HG03108 (cell line): ENCODE data around the gene TMPRSS9.
"Not testable (repeated sequence)": the region's sequence is repeated elsewhere in the genome, so short reads cannot be mapped to it uniquely, and the experiment has no call there.

ENCODE experiments used
- ATAC-seq: cut with Tn5 transposase; IDR thresholded peaks from one replicate; pipeline ENCODE4 v1.9.1; 2021; ENCODE audit warnings: moderate library complexity; ENCODE audit not compliant: unreplicated experiment

TMPRSS9 gene

GRCh38 chr19:2416321-2417097, 56.4 kb downstream of the TMPRSS9 start:
- no peak for ATAC-seq

DNA sequence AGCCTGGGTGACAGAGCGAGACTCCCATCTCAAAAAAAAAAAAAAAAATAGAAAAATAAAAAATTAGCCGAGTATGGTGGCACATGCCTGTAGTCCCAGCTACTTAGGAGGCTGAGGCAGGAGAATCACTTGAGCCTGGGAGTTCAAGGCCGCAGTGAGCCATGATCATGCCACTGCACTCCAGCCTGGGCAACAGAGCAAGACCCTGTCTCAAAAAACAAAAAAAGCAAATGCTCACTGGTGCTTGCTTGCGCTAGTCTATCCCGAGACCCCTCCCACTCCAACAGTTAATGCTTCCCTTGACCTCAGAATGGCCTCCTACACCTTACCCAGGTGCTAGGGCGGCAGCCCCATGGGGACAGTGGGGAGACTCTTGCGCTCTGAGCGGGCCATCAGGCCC, 57.4 kb downstream of the TMPRSS9 start:
- not testable (repeated sequence) for ATAC-seq

GRCh38 chr19:2417881-2418406, 57.9 kb downstream of the TMPRSS9 start:
- no peak for ATAC-seq

- ATAC-seq: no peak
Measured at GRCh38 chr19:2419754-2420153, 59.7 kb downstream of the TMPRSS9 start.

DNA sequence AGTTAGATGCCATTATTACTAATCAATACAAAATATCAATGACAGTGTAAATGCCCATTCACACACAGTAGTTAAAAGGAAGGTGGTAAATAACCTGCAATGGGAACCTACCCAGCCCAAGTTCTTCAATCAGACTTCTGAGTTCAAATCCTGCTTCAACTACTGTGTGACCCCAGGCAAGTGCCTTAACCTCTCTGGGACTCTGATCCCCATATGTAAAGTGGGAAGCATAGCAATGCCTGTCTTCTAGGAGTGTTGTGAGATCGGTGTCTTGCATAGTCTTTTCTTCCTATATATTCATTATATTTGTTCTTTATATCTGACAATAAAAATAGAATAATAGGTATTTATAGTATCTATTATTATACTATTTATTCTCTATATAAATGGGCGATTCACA, 60.4 kb downstream of the TMPRSS9 start:
- no peak for ATAC-seq

GRCh38 chr19:2421581-2422306, 61.7 kb downstream of the TMPRSS9 start:
- ATAC-seq: no peak

- no peak for ATAC-seq
Measured at GRCh38 chr19:2423071-2423914, 63.2 kb downstream of the TMPRSS9 start.

GRCh38 chr19:2423915-2424685, 64.0 kb downstream of the TMPRSS9 start:
- ATAC-seq: no peak

GRCh38 chr19:2424686-2425621, 64.9 kb downstream of the TMPRSS9 start:
- no peak for ATAC-seq

DNA sequence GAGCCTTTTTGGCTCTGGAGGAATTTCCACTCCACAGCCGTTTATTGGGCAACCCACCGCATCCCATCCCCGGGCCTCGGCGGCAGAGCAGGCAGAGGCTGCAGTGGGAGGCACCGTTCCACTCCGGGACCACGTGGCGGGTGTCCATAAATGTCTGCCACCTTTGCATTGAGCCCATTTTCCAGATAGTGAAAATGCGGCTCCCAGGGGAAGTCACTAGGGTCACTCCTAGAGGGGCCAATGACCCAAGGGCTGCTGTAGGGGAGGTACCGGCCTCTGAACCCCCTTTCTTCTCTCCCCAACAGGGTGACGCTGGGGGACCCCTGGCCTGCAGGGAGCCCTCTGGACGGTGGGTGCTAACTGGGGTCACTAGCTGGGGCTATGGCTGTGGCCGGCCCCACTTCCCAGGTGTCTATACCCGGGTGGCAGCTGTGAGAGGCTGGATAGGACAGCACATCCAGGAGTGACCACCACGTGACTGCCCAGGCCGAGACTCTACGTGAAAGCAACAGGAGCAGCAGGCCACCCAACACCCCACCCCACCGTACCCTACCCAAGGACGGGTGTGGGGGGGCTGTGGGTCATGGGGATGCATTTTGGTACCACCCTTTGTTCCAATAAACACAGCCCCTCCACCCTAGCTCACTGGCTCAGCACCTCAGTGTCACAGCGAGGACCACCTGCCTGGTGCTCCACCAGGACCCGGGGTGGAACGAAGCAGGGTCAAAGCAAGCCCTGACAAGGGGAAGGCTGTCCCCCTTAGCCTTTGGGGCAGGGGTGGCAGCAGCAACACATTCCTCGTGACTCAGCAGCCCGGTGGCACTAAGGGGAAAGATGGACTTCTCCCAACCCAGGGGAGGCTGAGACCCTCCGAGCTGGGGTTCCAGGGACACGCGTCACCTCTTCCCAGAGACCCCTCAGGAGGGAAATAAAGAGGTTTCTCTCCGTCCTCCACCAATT, 65.8 kb downstream of the TMPRSS9 start:
- ATAC-seq: no peak

- peak; percentile 5 for ATAC-seq
Measured at GRCh38 chr19:2426611-2427428, 66.8 kb downstream of the TMPRSS9 start.

DNA sequence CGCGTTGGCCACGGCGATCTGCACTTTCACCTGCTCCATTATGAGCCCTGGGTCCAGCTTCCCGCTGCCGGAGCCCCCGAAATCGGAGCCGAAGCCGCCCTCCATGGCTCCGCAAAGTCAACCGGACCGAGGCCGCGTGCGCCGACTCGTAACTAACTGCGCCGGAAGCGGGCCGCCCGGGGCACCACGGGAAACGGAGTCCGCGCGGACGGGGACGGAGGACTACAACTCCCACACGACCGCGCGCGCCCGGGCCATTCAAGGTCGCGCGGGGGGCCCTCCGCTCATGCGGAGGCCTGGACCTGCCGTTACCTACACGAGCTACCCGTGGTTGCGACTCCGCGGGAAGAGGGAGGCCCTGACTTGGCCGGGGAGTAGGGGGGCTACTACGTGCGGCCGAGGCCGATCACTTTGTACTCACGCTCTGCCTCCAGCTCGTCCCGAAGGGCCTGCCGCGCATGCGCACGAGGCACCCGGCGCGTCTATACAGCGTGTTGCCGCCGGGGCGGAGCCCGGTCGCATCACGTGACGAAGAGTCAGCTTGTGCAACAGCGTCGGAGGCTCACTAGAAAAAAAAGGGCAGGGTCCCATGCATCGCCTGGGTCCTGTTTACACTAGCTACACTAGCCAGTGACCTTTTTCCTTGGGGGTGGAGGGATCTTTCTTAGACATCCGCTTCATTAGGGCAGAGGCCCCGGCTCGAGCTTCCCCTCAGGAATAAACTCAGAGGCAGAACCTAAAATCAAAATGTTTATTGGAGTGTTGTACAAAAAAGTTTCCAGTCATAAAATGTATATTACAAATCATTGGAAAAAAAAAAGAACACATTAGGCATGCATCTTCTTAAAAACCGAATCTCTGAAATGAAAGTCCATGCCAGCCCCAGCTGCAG, 67.6 kb downstream of the TMPRSS9 start, which contains the start of gene TIMM13:
Gene TIMM13 (minus strand): TSS at position 158 of the 892 bp plus-strand sequence. CDS start 53 bp downstream, at position 105.
- peak; percentile 79 for ATAC-seq

DNA sequence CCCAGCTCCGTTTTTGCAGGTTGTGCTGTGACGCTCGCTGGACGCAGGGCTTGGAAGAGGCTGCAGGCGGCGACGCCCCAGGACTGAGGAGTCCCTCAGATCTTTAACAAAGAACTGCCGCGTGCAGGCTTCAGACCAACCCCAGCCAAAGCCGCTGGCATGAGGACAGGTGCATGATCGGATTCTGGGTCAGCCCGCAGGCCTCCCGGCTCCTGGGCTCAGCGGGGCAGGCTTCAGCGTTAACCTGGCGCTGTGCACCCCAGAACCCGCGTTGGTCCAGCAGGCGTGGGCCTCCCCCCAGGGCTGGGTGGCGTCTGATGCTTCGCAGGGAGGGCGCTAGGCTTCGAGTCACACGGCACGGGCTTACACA, 68.2 kb downstream of the TMPRSS9 start:
- no peak for ATAC-seq

- ATAC-seq: no peak
Measured at GRCh38 chr19:2428756-2429711, 69.0 kb downstream of the TMPRSS9 start.

DNA sequence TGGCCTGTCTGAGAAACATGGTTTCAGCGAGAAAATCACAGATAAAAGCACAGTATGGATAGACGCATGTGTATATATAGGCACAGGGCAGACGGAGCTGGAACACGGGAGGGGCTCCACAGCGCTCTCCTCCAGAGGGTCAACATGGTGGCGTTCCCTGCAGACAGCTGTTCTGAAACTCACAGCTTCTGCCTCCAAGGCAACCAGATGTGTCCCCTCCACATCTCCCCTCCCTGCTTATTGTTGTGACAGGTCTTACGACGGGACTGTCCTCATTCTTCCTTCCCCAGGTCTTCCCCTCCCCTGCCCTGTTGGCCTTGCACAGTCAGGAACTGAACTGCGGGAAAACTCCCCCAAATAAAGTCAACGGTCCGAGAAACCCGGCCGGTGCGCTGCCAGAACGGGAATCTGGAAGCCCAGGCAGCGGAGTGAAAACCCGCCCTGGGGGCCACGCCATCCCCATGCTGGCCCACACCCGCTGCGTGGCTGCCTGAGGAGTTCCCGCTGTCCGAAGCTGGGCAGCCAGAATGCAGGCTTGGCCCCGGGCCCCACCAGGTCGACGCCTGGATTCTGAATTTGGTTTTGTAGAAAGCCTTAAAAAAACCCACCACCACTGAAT, 70.0 kb downstream of the TMPRSS9 start:
- no peak for ATAC-seq
